HG03025 (cell line): ENCODE data around the gene PDE1A.

Experiments used
- ATAC-seq: cut with Tn5 transposase; IDR thresholded peaks from one replicate; pipeline ENCODE4 v1.9.1; 2021; ENCODE audit warnings: mild to moderate bottlenecking, moderate library complexity; ENCODE audit not compliant: unreplicated experiment, low FRiP score

PDE1A gene

GRCh38 chr2:182224669-182225068 is 202.2 kb downstream of the PDE1A start:
- ATAC-seq = no peak

- ATAC-seq = no peak
Observed at GRCh38 chr2:182220998-182221397, 205.8 kb downstream of the PDE1A start.

- no peak for ATAC-seq
Observed at GRCh38 chr2:182220335-182220734, 206.5 kb downstream of the PDE1A start.

GRCh38 chr2:182210669-182211068 is 216.2 kb downstream of the PDE1A start:
- no peak for ATAC-seq

- ATAC-seq = no peak
Observed at GRCh38 chr2:182208421-182208820, 218.4 kb downstream of the PDE1A start.

GRCh38 chr2:182207049-182207746 is 219.6 kb downstream of the PDE1A start:
- peak; percentile 74 for ATAC-seq

- no peak for ATAC-seq
Observed at GRCh38 chr2:182197529-182197928, 229.3 kb downstream of the PDE1A start.

- ATAC-seq = no peak
Observed at GRCh38 chr2:182193291-182193690, 233.5 kb downstream of the PDE1A start.

GRCh38 chr2:182191061-182191460 is 235.8 kb downstream of the PDE1A start:
- no peak for ATAC-seq

- ATAC-seq = no peak
Observed at GRCh38 chr2:182187130-182187529, 239.7 kb downstream of the PDE1A start.

- ATAC-seq = no peak
Observed at GRCh38 chr2:182186132-182186735, 240.6 kb downstream of the PDE1A start.

GRCh38 chr2:182182436-182182835 is 244.4 kb downstream of the PDE1A start:
- ATAC-seq = no peak

GRCh38 chr2:182181381-182181780 is 245.5 kb downstream of the PDE1A start:
- ATAC-seq = no peak

GRCh38 chr2:182179176-182179575 is 247.7 kb downstream of the PDE1A start:
- no peak for ATAC-seq

GRCh38 chr2:182173944-182174622 is 252.8 kb downstream of the PDE1A start:
- ATAC-seq = no peak

- ATAC-seq = no peak
Observed at GRCh38 chr2:182170341-182170740, 256.5 kb downstream of the PDE1A start.

GRCh38 chr2:182167882-182168281 is 259.0 kb downstream of the PDE1A start:
- no peak for ATAC-seq

- no peak for ATAC-seq
Observed at GRCh38 chr2:182166841-182167240, 260.0 kb downstream of the PDE1A start.

- ATAC-seq = no peak
Observed at GRCh38 chr2:182166406-182166805, 260.4 kb downstream of the PDE1A start.

- no peak for ATAC-seq
Observed at GRCh38 chr2:182165202-182165601, 261.6 kb downstream of the PDE1A start.

GRCh38 chr2:182164686-182165085 is 262.1 kb downstream of the PDE1A start:
- no peak for ATAC-seq

- ATAC-seq = no peak
Observed at GRCh38 chr2:182163878-182164277, 263.0 kb downstream of the PDE1A start.
